HEK293 (cell line): ENCODE results near the gene HOXB4.
A peak's percentile ranks its signal among the peaks of the same experiment; 100 is the strongest.

Experiments used
- GLI4 ChIP-seq: fragments of 450-650 bp; formaldehyde crosslinking; IDR thresholded peaks from 2 replicates; pipeline ENCODE4 v1.5.1; 2016; ENCODE audit warnings: missing biosample characterization, missing genetic modification characterization
- OSR2 ChIP-seq: fragments of 450-650 bp; formaldehyde crosslinking; IDR thresholded peaks from 2 replicates; pipeline ENCODE4 v1.5.1; 2016; ENCODE audit warnings: missing biosample characterization, missing genetic modification characterization
- PBX3 ChIP-seq: sonication (generic); formaldehyde crosslinking; IDR thresholded peaks from 2 replicates; pipeline ENCODE4 v1.8.1; 2022; ENCODE audit warnings: mild to moderate bottlenecking, moderate library complexity, missing genetic modification reagents
- RBAK ChIP-seq: fragments of 450-650 bp; formaldehyde crosslinking; IDR thresholded peaks from 2 replicates; pipeline ENCODE4 v1.5.1; 2016; ENCODE audit warnings: missing biosample characterization, missing genetic modification characterization
- ZBTB10 ChIP-seq: fragments of 450-650 bp; formaldehyde crosslinking; IDR thresholded peaks from 2 replicates; pipeline ENCODE4 v1.5.1; 2016; ENCODE audit warnings: missing biosample characterization, missing genetic modification characterization
- ZBTB11 ChIP-seq: fragments of 450-650 bp; formaldehyde crosslinking; conservative IDR thresholded peaks from 2 replicates; pipeline ENCODE4 v1.5.1; 2016; ENCODE audit warnings: low read depth, missing biosample characterization, missing genetic modification characterization
- ZBTB21 ChIP-seq: fragments of 450-650 bp; formaldehyde crosslinking; IDR thresholded peaks from 2 replicates; pipeline ENCODE4 v1.5.1; 2017; ENCODE audit warnings: missing biosample characterization, missing genetic modification characterization
- ZNF10 ChIP-seq: fragments of 450-650 bp; formaldehyde crosslinking; IDR thresholded peaks from 2 replicates; pipeline ENCODE4 v1.5.1; 2017; ENCODE audit warnings: missing biosample characterization, missing genetic modification characterization
- ZNF148 ChIP-seq: fragments of 450-650 bp; formaldehyde crosslinking; IDR thresholded peaks from 2 replicates; pipeline ENCODE4 v1.5.0; 2017; ENCODE audit warnings: missing biosample characterization, missing genetic modification characterization, borderline replicate concordance
- ZNF175 ChIP-seq: fragments of 450-650 bp; formaldehyde crosslinking; IDR thresholded peaks from 2 replicates; pipeline ENCODE4 v1.5.1; 2016; ENCODE audit warnings: missing biosample characterization, missing genetic modification characterization
- ZNF202 ChIP-seq: fragments of 450-650 bp; formaldehyde crosslinking; IDR thresholded peaks from 2 replicates; pipeline ENCODE4 v1.5.1; 2016; ENCODE audit warnings: missing biosample characterization, missing genetic modification characterization, borderline replicate concordance
- ZNF292 ChIP-seq: fragments of 450-650 bp; formaldehyde crosslinking; IDR thresholded peaks from 2 replicates; pipeline ENCODE4 v1.5.1; 2016; ENCODE audit warnings: low read depth, missing biosample characterization, missing genetic modification characterization, borderline replicate concordance
- ZNF37A ChIP-seq: fragments of 450-650 bp; IDR thresholded peaks from 2 replicates; pipeline ENCODE4 v1.5.1; 2018; ENCODE audit warnings: missing biosample characterization, missing genetic modification characterization
- ZNF426 ChIP-seq: fragments of 450-650 bp; formaldehyde crosslinking; IDR thresholded peaks from 2 replicates; pipeline ENCODE4 v1.5.1; 2017; ENCODE audit warnings: missing biosample characterization, missing genetic modification characterization, mild to moderate bottlenecking, inconsistent platforms, moderate library complexity
- ZNF501 ChIP-seq: fragments of 450-650 bp; formaldehyde crosslinking; IDR thresholded peaks from 2 replicates; pipeline ENCODE4 v1.5.1; 2016; ENCODE audit warnings: missing biosample characterization, missing genetic modification characterization
- ZNF513 ChIP-seq: fragments of 450-650 bp; IDR thresholded peaks from 2 replicates; pipeline ENCODE4 v1.5.1; 2018; ENCODE audit warnings: missing biosample characterization, missing genetic modification characterization
- ZNF518A ChIP-seq: fragments of 450-650 bp; formaldehyde crosslinking; conservative IDR thresholded peaks from 2 replicates; pipeline ENCODE4 v1.5.1; 2016; ENCODE audit warnings: low read depth, missing biosample characterization, missing genetic modification characterization
- ZNF571 ChIP-seq: fragments of 450-650 bp; formaldehyde crosslinking; IDR thresholded peaks from 2 replicates; pipeline ENCODE4 v1.5.0; 2017; ENCODE audit warnings: missing biosample characterization, missing genetic modification characterization
- ZNF621 ChIP-seq: fragments of 450-650 bp; formaldehyde crosslinking; IDR thresholded peaks from 2 replicates; pipeline ENCODE4 v1.5.1; 2017; ENCODE audit warnings: missing biosample characterization, missing genetic modification characterization
- ZNF623 ChIP-seq: fragments of 450-650 bp; formaldehyde crosslinking; IDR thresholded peaks from 2 replicates; pipeline ENCODE4 v1.5.1; 2016; ENCODE audit warnings: missing biosample characterization, missing genetic modification characterization
- ZNF626 ChIP-seq: fragments of 450-650 bp; sonication (Bioruptor Pico); formaldehyde crosslinking; IDR thresholded peaks from 2 replicates; pipeline ENCODE4 v1.5.1; 2018; ENCODE audit warnings: missing biosample characterization, missing genetic modification characterization, inconsistent platforms
- ZNF76 ChIP-seq: fragments of 450-650 bp; formaldehyde crosslinking; IDR thresholded peaks from 2 replicates; pipeline ENCODE4; 2016; ENCODE audit warnings: low read depth, missing biosample characterization, missing genetic modification characterization, borderline replicate concordance

Gene HOXB4

GRCh38 chr17:48615047-48615962, 37.2 kb upstream of the HOXB4 start, which contains the start of gene HOXB8 (continued):
- TF ChIP-seq ZNF513 (tag by site-specific recombination) (no peak), ZNF148 (tag by site-specific recombination) (no peak), ZBTB10 (tag by site-specific recombination) (peak; percentile 64; the same call in 1 of the 2 replicates), ZNF426 (tag by site-specific recombination) (no peak), ZNF501 (tag by site-specific recombination) (0 out of 2 replicates have a peak, but pooled peaks have one; percentile 53), ZNF202 (tag by site-specific recombination) (no peak), ZNF626 (tag by site-specific recombination) (no peak), ZNF292 (no peak), ZNF623 (tag by site-specific recombination) (no peak), PBX3 (CRISPR knock-in tag) (no peak), ZNF571 (tag by site-specific recombination) (no peak), OSR2 (tag by site-specific recombination) (peak; percentile 61; the same call in 1 of the 2 replicates), ZNF76 (tag by site-specific recombination) (no peak), ZNF518A (tag by site-specific recombination) (0 out of 2 replicates have a peak, but pooled peaks have one; percentile 8), ZNF621 (tag by site-specific recombination) (no peak), RBAK (tag by site-specific recombination) (no peak), ZBTB21 (tag by site-specific recombination) (no peak), ZNF37A (tag by site-specific recombination) (no peak), ZNF10 (tag by site-specific recombination) (no peak), ZNF175 (tag by site-specific recombination) (no peak), ZBTB11 (tag by site-specific recombination) (no peak), GLI4 (tag by site-specific recombination) (no peak)
